BJ (cell line): ENCODE results near the gene ELANE. TPM values are rescaled to one million over a fixed set of nuclear protein-coding genes. Genes with fewer than 3 reads are reported as not detected.

Source experiments
- CTCF ChIA-PET: fragments of 350-600 bp; formaldehyde crosslinking; extraction: SDS; loops from one replicate; lab custom pipeline; 2021; ENCODE audit warnings: antibody characterized with exemption, inconsistent platforms; lab: Yijun Ruan, JAX
- POLR2A ChIA-PET: fragments of 300-600 bp; sonication (Branson Sonifier 250); formaldehyde crosslinking; extraction: SDS; loops from one replicate; lab custom pipeline; 2021; ENCODE audit warnings: antibody characterized with exemption; lab: Charles Lee
- DNase-seq: peaks from one replicate; pipeline ENCODE4 v3.0.0-alpha.2; 2011; ENCODE audit warnings: low read depth
- H3K27me3 ChIP-seq: 2 replicates; pipeline ENCODE4 v1.6.0; 2011; ENCODE audit warnings: low read length; ENCODE audit not compliant: control insufficient read depth, insufficient read depth
- H3K36me3 ChIP-seq: 2 replicates; pipeline ENCODE4 v1.5.1; 2011; ENCODE audit warnings: low read length; ENCODE audit not compliant: control insufficient read depth, insufficient read depth
- H3K4me3 ChIP-seq: 2 replicates; pipeline ENCODE4 v1.5.1; 2011; ENCODE audit warnings: low read depth, mild to moderate bottlenecking, control low read depth, low read length
- polyA plus RNA-seq: library from polyadenylated mRNA; depleted of rRNA; stranded (reverse); fragments of >200 nt; gene quantifications from 2 replicates; pipeline ENCODE4 v1.2.3, GENCODE V29; 2011; rRNA removed
- small RNA-seq: library from RNA; depleted of rRNA; stranded (forward); fragments of <200 nt; gene quantifications from one replicate; pipeline ENCODE3, GENCODE V24; 2012; ENCODE audit warnings: low replicate concordance, low read depth; ENCODE audit not compliant: insufficient read length
- TF ChIP-seq, protein P1 (sequence below): IDR thresholded peaks from 2 replicates; pipeline ENCODE4 v1.5.1; 2011; ENCODE audit warnings: low read depth, mild to moderate bottlenecking, control low read depth, inconsistent platforms, low read length, moderate library complexity; ENCODE audit not compliant: insufficient read depth

The ELANE gene
- polyA plus RNA-seq, 1 experiment = 0.12 TPM

DNA sequence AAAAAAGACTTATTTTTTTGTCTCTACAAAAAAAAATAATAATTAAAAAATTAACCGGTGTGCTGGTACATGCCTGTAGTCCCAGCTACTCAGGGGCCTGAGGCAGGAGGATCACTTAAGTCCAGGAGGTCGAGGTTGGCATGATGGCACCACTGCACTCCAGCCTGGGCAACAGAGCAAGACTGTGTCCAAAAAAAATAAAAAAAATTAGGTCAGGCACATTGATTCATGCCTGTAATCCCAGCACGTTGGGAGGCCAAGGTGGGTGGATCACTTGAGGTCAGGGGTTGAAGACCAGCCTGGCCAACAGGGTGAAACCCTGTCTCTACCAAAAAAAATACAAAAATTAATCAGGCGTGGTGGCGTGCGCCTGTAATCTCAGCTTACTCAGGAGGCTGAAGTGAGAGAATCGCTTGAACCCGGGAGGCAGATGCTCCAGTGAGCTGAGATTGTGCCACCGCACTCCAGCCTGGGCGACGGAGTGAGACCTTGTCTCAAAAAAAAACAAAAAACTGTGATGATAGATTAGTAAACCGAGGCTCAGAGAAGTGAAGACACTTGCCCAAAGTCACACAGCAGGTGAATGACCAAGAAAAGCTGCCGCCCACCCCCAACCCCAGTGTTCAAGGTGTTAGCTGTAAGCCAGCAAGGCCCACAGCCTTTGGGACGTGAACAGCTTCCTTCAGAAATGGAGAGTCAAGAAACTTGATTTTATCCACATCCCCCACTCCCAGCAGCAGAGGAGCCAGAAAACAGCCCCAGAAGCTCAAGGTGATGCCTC lies 50.5 kb downstream of the ELANE start:
- no peak for DNase-seq
- Histone ChIP-seq H3K27me3 (no peaks in the 10 kb centered on the region), H3K36me3 (peaks cover 21% of the 10 kb centered on the region), H3K4me3 (no peak overlapping the region)
- ChIA-PET CTCF (interaction anchor here (0.9 to 1.2 kb wide), 2 partner anchors 38 to 342 kb away, joined by 3 read pairs; no protein-coding TSS in a partner anchor), POLR2A (no interaction called here)
- TF ChIP-seq, protein P1, sequence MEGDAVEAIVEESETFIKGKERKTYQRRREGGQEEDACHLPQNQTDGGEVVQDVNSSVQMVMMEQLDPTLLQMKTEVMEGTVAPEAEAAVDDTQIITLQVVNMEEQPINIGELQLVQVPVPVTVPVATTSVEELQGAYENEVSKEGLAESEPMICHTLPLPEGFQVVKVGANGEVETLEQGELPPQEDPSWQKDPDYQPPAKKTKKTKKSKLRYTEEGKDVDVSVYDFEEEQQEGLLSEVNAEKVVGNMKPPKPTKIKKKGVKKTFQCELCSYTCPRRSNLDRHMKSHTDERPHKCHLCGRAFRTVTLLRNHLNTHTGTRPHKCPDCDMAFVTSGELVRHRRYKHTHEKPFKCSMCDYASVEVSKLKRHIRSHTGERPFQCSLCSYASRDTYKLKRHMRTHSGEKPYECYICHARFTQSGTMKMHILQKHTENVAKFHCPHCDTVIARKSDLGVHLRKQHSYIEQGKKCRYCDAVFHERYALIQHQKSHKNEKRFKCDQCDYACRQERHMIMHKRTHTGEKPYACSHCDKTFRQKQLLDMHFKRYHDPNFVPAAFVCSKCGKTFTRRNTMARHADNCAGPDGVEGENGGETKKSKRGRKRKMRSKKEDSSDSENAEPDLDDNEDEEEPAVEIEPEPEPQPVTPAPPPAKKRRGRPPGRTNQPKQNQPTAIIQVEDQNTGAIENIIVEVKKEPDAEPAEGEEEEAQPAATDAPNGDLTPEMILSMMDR = no peak

DNA sequence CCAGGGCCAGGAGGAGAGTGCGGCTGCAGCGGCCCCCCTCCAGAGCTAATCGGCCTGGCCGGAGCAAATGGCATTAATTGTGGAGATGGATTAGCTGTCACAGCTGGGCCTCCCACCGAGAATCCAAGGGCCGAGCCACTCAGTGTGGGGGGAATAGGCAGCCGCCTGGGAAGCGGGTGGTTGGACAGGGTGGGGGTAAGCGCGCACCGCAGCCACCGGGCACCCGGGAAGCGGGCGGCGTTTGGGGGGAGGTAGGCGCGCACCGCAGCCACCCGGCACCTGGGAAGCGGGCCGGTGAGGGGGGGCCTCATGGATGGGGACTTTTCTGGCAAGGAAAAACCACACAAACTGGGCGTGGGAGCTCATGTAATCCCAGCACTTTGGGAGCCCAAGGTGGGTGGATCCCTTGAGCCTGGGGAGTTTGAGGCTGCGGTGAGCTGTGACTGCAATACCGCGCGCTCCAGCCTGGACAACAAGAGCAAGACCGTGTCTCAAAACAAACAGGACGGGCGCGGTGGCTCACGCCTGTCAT lies 51.2 kb downstream of the ELANE start:
- POLR2A ChIA-PET = no interaction called here
- DNase-seq = no peak
- H3K4me3 ChIP-seq = no peak overlapping the region
- peaks cover 21% of the 10 kb centered on the region for H3K36me3 ChIP-seq
- CTCF ChIA-PET = interaction anchor here (0.9 to 1.2 kb wide), 2 partner anchors 39 to 341 kb away, joined by 3 read pairs; no protein-coding TSS in a partner anchor
- no peaks in the 10 kb centered on the region for H3K27me3 ChIP-seq
- TF ChIP-seq, protein P1 = no peak

DNA sequence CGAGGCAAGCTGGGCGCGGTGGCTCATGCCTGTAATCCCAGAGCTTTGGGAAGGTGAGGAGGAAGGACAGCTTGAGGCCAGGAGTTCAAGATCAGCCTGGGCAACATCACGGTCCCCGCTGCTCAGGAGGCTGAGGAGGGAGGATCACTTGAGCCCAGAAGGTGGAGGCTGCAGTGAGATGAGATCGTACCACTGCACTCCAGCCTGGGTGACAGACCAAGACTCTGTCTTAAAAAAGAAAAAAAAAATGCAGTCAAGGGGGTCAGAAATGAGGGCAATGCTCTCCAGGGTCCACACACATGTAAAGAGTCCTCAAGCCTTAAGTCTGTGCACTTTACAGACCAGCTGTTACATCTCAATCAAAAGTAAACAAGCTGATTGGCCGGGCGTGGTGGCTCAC lies 52.4 kb downstream of the ELANE start:
- DNase-seq = no peak
- TF ChIP-seq, protein P1 = no peak
- POLR2A ChIA-PET = no interaction called here
- H3K27me3 ChIP-seq = no peaks in the 10 kb centered on the region
- peaks cover 13% of the 10 kb centered on the region for H3K36me3 ChIP-seq
- H3K4me3 ChIP-seq = no peak overlapping the region
- CTCF ChIA-PET = no interaction called here

Small RNA genes lying within 50 kb of the gene (small RNA-seq; reads per million reads assigned to genes)
- gene MIR3187 = not detected
- 3.8 reads per million, percentile 50 among the genes with 10 or more reads in this experiment for gene RNU6-9

Other genes starting within 250 kb of the ELANE start
- gene POLRMT, start 218.8 kb upstream of the ELANE start, polyA plus RNA-seq = 21.9 and 38.6 TPM in 2 replicates
- 0.05 TPM in 1 of 2 replicates, not detected in the other for gene FGF22, start 212.4 kb upstream of the ELANE start, polyA plus RNA-seq
- 2.7 and 2.9 TPM in 2 replicates for gene RNF126, start 189.1 kb upstream of the ELANE start, polyA plus RNA-seq
- gene FSTL3, start 175.9 kb upstream of the ELANE start, polyA plus RNA-seq = 62.5 and 83.2 TPM in 2 replicates
- not detected in 2 replicates for gene PRSS57, start 156.9 kb upstream of the ELANE start, polyA plus RNA-seq
- 1.1 and 1.2 TPM in 2 replicates for gene PALM, start 143.4 kb upstream of the ELANE start, polyA plus RNA-seq
- gene MISP, start 101.2 kb upstream of the ELANE start, polyA plus RNA-seq = 0.05 and 0.06 TPM in 2 replicates
- 137 and 328 TPM in 2 replicates for gene PTBP1, start 54.9 kb upstream of the ELANE start, polyA plus RNA-seq
- 0.56 and 1.1 TPM in 2 replicates for gene PLPPR3, start 30.3 kb upstream of the ELANE start, polyA plus RNA-seq
- 0.07 TPM in 1 of 2 replicates, not detected in the other for gene AZU1, start 24.5 kb upstream of the ELANE start, polyA plus RNA-seq
- not detected in 2 replicates for gene PRTN3, start 11.3 kb upstream of the ELANE start, polyA plus RNA-seq
- 0.70 and 0.77 TPM in 2 replicates for gene CFD, start 7.4 kb downstream of the ELANE start, polyA plus RNA-seq
- gene MED16, start 40.9 kb downstream of the ELANE start, polyA plus RNA-seq = 21.5 and 39.8 TPM in 2 replicates
- gene RNU6-9, start 41.2 kb downstream of the ELANE start, polyA plus RNA-seq = not detected in 2 replicates
- gene R3HDM4, start 60.9 kb downstream of the ELANE start, polyA plus RNA-seq = 35.3 and 46.6 TPM in 2 replicates
- not detected in 2 replicates for gene KISS1R, start 65.0 kb downstream of the ELANE start, polyA plus RNA-seq
- gene ARID3A, start 73.7 kb downstream of the ELANE start, polyA plus RNA-seq = 10.7 and 17.4 TPM in 2 replicates
- 28.1 and 44.3 TPM in 2 replicates for gene WDR18, start 132.0 kb downstream of the ELANE start, polyA plus RNA-seq
- 0.28 and 0.32 TPM in 2 replicates for gene GRIN3B, start 148.1 kb downstream of the ELANE start, polyA plus RNA-seq
- 69.2 and 111 TPM in 2 replicates for gene TMEM259, start 168.8 kb downstream of the ELANE start, polyA plus RNA-seq
- not detected in 2 replicates for gene RNU6-2, start 169.2 kb downstream of the ELANE start, polyA plus RNA-seq
- 315 and 529 TPM in 2 replicates for gene CNN2, start 174.3 kb downstream of the ELANE start, polyA plus RNA-seq
- 1.3 and 1.9 TPM in 2 replicates for gene ABCA7, start 187.8 kb downstream of the ELANE start, polyA plus RNA-seq
- 0.13 and 0.28 TPM in 2 replicates for gene ARHGAP45, start 214.9 kb downstream of the ELANE start, polyA plus RNA-seq
- 174 and 292 TPM in 2 replicates for gene POLR2E, start 243.1 kb downstream of the ELANE start, polyA plus RNA-seq